ENCODE results near the gene TLCD1. TPM values are rescaled to one million over a fixed set of nuclear protein-coding genes. Genes with fewer than 3 reads are reported as not detected.

The TLCD1 gene
- total RNA-seq, 1 experiment from 2014 or later = 19.4 TPM

- H4K20me1 ChIP-seq (ENCODE audit: insufficient read depth) = no peaks in the 10 kb centered on the region; the same call in 1 of the 2 replicates
- TF ChIP-seq CTCF (conservative IDR thresholded peaks at IDR 0.05) (no peak), EZH2 (IDR thresholded peaks at IDR 0.05; ENCODE audit: low read depth) (no peak)
- CTCF ChIA-PET = no interaction called here
Observed at GRCh38 chr17:28684963-28685362, 41.1 kb downstream of the TLCD1 start.

GRCh38 chr17:28682655-28683054 is 43.4 kb downstream of the TLCD1 start:
- H3K9me3 ChIP-seq (ENCODE audit: insufficient read depth, low read depth) = no peaks in the 10 kb centered on the region
- H3K27me3 ChIP-seq (ENCODE audit: insufficient read depth, low read depth) = no peaks in the 10 kb centered on the region
- no peak overlapping the region for H3K27ac ChIP-seq
- DNase-seq = no peak
- TF ChIP-seq CTCF (conservative IDR thresholded peaks at IDR 0.05) = no peak
- TF ChIP-seq EZH2 (IDR thresholded peaks at IDR 0.05; ENCODE audit: low read depth) = no peak
- POLR2A ChIA-PET (ENCODE audit: unreplicated experiment) = no interaction called here
- H4K20me1 ChIP-seq (ENCODE audit: insufficient read depth) = no peaks in the 10 kb centered on the region; the same call in 1 of the 2 replicates
- intact Hi-C loops (cut with micrococcal nuclease; ENCODE audit: unreplicated experiment) = no loop called here
- H3K9me2 ChIP-seq (ENCODE audit: insufficient read depth) = no peaks in the 10 kb centered on the region
- peaks cover 37% of the 10 kb centered on the region for H3K36me3 ChIP-seq (ENCODE audit: low read depth)
- no TSS peak for BruUV-seq (replicated peaks)
- H3K79me2 ChIP-seq (ENCODE audit: low read depth) = no peaks in the 10 kb centered on the region
- H3K4me1 ChIP-seq (replicated peaks; ENCODE audit: insufficient read depth) = no peaks in the 10 kb centered on the region
- H3K4me3 ChIP-seq = no peak overlapping the region
- H3K4me2 ChIP-seq = no peak overlapping the region
- CTCF ChIA-PET = no interaction called here
- no peak overlapping the region for H2AFZ ChIP-seq
- H3F3A ChIP-seq (ENCODE audit: insufficient read depth, low read depth) = no peaks in the 10 kb centered on the region; the same call in 1 of the 2 replicates

More at GRCh38 chr17:28684963-28685362, 41.1 kb downstream of the TLCD1 start:
- no TSS peak for BruUV-seq (replicated peaks)
- Histone ChIP-seq H3K27me3 (ENCODE audit: insufficient read depth, low read depth) (no peaks in the 10 kb centered on the region), H2AFZ (no peak overlapping the region), H3K4me3 (no peak overlapping the region), H3K27ac (no peak overlapping the region), H3K9me3 (ENCODE audit: insufficient read depth, low read depth) (no peaks in the 10 kb centered on the region), H3K4me1 (replicated peaks; ENCODE audit: insufficient read depth) (no peaks in the 10 kb centered on the region), H3K4me2 (no peak overlapping the region), H3F3A (ENCODE audit: insufficient read depth, low read depth) (no peaks in the 10 kb centered on the region; the same call in 1 of the 2 replicates), H3K36me3 (ENCODE audit: low read depth) (peaks cover 48% of the 10 kb centered on the region), H3K9me2 (ENCODE audit: insufficient read depth) (no peaks in the 10 kb centered on the region), H3K79me2 (ENCODE audit: low read depth) (no peaks in the 10 kb centered on the region)
- DNase-seq = no peak
- POLR2A ChIA-PET (ENCODE audit: unreplicated experiment) = no interaction called here
- intact Hi-C loops (cut with micrococcal nuclease; ENCODE audit: unreplicated experiment) = no loop called here

GRCh38 chr17:28675980-28676379 is 50.1 kb downstream of the TLCD1 start:
- Histone ChIP-seq H3F3A (ENCODE audit: insufficient read depth, low read depth) (no peaks in the 10 kb centered on the region), H4K20me1 (ENCODE audit: insufficient read depth) (no peaks in the 10 kb centered on the region), H3K4me1 (replicated peaks; ENCODE audit: insufficient read depth) (no peaks in the 10 kb centered on the region), H3K27ac (no peak overlapping the region), H3K9me3 (ENCODE audit: insufficient read depth, low read depth) (no peaks in the 10 kb centered on the region), H3K79me2 (ENCODE audit: low read depth) (no peaks in the 10 kb centered on the region), H3K36me3 (ENCODE audit: low read depth) (peaks cover 57% of the 10 kb centered on the region), H3K9me2 (ENCODE audit: insufficient read depth) (no peaks in the 10 kb centered on the region), H2AFZ (no peak overlapping the region), H3K4me3 (no peak overlapping the region), H3K4me2 (no peak overlapping the region), H3K27me3 (ENCODE audit: insufficient read depth, low read depth) (no peaks in the 10 kb centered on the region)
- CTCF ChIA-PET = interaction anchor here (1.6 kb wide), 1 partner anchor 30 kb away, joined by 14 read pairs; the partner anchor contains the start of gene BLTP2
- DNase-seq = peak in 1 of 2 experiments; percentile 17
- POLR2A ChIA-PET (ENCODE audit: unreplicated experiment) = no interaction called here
- intact Hi-C loops (cut with micrococcal nuclease; ENCODE audit: unreplicated experiment) = no loop called here
- BruUV-seq (replicated peaks) = no TSS peak
- TF ChIP-seq EZH2 (IDR thresholded peaks at IDR 0.05; ENCODE audit: low read depth) = no peak
- TF ChIP-seq CTCF (conservative IDR thresholded peaks at IDR 0.05) = peak; percentile 72

All from PC-9 (cell line).